Prostate gland (tissue), 2 donors: ENCODE measurements around the gene THAP12. TPM values are rescaled to one million over a fixed set of nuclear protein-coding genes. Genes with fewer than 3 reads are reported as not detected.

Source experiments
- DNase-seq: peaks from one replicate; pipeline ENCODE4 v3.0.0-alpha.2; 2019; ENCODE audit warnings: low spot score
- H3K27ac ChIP-seq, 2 donors: fragments of 200-600 bp; sonication (generic); 2 replicates each; pipeline ENCODE4 v1.5.1; 2017 to 2019
- H3K27me3 ChIP-seq: fragments of 200-600 bp; sonication (generic); replicated peaks from 2 replicates; pipeline ENCODE4 v1.5.1; 2019; ENCODE audit not compliant: insufficient read depth
- H3K36me3 ChIP-seq, 2 donors: fragments of 200-600 bp; sonication (generic); 1 replicate in 1 of 2; 2 replicates in 1 of 2; pipeline versions ENCODE4 v1.5.1 to v1.8.1; 2017 to 2019
- H3K4me1 ChIP-seq: fragments of 200-600 bp; sonication (generic); replicated peaks from 2 replicates; pipeline ENCODE4 v1.5.1; 2019
- H3K4me3 ChIP-seq, 2 donors: fragments of 200-600 bp; sonication (generic); 2 replicates each; pipeline ENCODE4 v1.5.1; 2017 to 2019
- H3K9me3 ChIP-seq: fragments of 200-600 bp; sonication (generic); 2 replicates; pipeline ENCODE4 v1.5.1; 2017
- POLR2A ChIP-seq: fragments of 450-650 bp; IDR thresholded peaks from one replicate; pipeline ENCODE4 v1.6.1; 2016; ENCODE audit warnings: antibody characterized with exemption, mild to moderate bottlenecking
- POLR2AphosphoS5 ChIP-seq: sonication (generic); formaldehyde crosslinking; IDR thresholded peaks from one replicate; pipeline ENCODE4 v1.6.1; 2017; ENCODE audit warnings: antibody characterized with exemption
- WGBS: methylation state at CpG from one replicate; pipeline ENCODE4 v1.1.5; 2018; 5-methylcytosine and 5-hydroxymethylcytosine counted together
- intact Hi-C: fragments of 100-400 bp; cut with DNase I; formaldehyde crosslinking; loops from one replicate; pipeline ENCODE4 v1.14.2; 2022
- total RNA-seq, 2 donors: library from RNA; depleted of rRNA; stranded (reverse); fragments of >200 nt; gene quantifications; one replicate each; pipeline ENCODE4 v1.1.0, GENCODE V29; 2016
- TF ChIP-seq, protein P1 (sequence below), 4 experiments: fragments of 200-600 bp in 2 of 4; fragments of 450-650 bp in 2 of 4; sonication (generic) in 2 of 4; IDR thresholded peaks; 1 replicate in 3 of 4; 2 replicates in 1 of 4; pipeline ENCODE4 v1.5.1; 2016 to 2019; ENCODE audit warnings: antibody characterized with exemption in 4 of 4, mild to moderate bottlenecking in 2 of 4, moderate library complexity in 2 of 4

Gene THAP12
- total RNA-seq, 2 donors from 2014 or later, result 26.6 to 31.9 TPM

DNA sequence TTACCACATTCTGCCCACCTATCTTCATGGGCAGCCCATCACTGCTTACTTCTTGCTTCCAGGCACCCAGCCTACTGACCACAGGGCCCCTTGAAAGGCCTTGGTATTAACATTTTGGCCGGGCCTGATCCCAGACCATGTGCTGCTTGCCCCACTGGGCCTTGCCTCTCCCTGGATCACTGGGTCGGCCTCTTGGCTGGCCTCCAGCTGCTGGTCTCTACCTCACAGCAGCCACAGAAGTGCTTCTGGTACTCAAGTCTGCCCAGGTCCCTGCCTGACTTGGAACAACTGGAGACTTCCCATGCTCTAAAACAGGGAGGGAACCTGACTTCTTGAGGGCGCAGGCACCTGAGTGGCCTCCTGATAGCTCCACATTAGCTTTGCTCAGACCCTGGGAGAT is 63.6 kb downstream of the THAP12 start:
- no peak overlapping the region for H3K27ac ChIP-seq
- H3K4me1 ChIP-seq, result no peaks in the 10 kb centered on the region
- no peaks in the 10 kb centered on the region for H3K9me3 ChIP-seq
- TF ChIP-seq, protein P1, sequence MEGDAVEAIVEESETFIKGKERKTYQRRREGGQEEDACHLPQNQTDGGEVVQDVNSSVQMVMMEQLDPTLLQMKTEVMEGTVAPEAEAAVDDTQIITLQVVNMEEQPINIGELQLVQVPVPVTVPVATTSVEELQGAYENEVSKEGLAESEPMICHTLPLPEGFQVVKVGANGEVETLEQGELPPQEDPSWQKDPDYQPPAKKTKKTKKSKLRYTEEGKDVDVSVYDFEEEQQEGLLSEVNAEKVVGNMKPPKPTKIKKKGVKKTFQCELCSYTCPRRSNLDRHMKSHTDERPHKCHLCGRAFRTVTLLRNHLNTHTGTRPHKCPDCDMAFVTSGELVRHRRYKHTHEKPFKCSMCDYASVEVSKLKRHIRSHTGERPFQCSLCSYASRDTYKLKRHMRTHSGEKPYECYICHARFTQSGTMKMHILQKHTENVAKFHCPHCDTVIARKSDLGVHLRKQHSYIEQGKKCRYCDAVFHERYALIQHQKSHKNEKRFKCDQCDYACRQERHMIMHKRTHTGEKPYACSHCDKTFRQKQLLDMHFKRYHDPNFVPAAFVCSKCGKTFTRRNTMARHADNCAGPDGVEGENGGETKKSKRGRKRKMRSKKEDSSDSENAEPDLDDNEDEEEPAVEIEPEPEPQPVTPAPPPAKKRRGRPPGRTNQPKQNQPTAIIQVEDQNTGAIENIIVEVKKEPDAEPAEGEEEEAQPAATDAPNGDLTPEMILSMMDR (IDR thresholded peaks at IDR 0.05), result no peak
- no peak for TF ChIP-seq POLR2A
- TF ChIP-seq POLR2AphosphoS5, result no peak
- no peaks in the 10 kb centered on the region for H3K27me3 ChIP-seq
- no peaks in the 10 kb centered on the region for H3K36me3 ChIP-seq
- no peak for DNase-seq
- intact Hi-C loops, result loop anchor here (5.0 to 10.0 kb wide), 3 partner anchors 155 to 522 kb away; no protein-coding TSS in a partner anchor
- no peak overlapping the region for H3K4me3 ChIP-seq
- 88% methylated on average over 3 of the region's 3 CpGs for WGBS

- intact Hi-C loops, result loop anchor here (5.0 to 10.0 kb wide), 3 partner anchors 154 to 522 kb away; no protein-coding TSS in a partner anchor
- 90% methylated on average over 3 of the region's 3 CpGs for WGBS
- DNase-seq, result no peak
Measured at GRCh38 chr11:76316726-76317125, 64.2 kb downstream of the THAP12 start.

DNA sequence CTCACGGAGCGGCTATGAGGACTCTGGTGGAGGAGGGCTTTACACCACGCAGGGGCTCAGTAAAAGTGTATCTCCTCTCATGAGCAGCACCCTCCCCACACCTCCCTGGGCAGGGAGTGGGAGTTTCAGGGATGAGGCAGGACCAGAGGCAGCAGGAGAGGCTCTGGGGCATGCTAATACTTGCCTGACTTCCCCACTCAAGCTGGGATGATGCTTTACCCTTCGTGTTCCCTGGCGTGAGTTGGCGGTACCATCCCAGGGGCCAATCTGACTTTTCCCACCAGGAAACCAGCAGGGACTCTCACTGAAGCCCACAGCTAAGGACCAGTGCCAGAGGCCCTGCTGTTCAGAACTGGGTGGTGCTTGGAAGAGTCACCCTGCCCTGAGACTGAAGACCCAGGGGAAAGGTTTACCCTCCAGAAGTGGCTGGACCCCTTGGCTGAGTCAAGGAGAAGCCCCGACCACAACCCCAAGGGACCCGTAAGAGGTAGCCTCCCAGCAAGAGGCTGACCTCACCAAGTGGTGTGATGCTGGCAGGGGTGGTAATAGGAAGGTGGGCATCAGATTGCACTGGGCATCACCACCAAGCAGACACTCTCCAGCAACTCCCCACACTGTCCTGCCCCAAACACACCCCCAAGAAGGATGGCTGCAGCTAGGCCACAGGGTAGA is 65.6 kb downstream of the THAP12 start:
- TF ChIP-seq, protein P1 (IDR thresholded peaks at IDR 0.05), result no peak
- TF ChIP-seq POLR2A, result no peak
- Histone ChIP-seq H3K36me3 (no peaks in the 10 kb centered on the region), H3K27ac (no peak overlapping the region), H3K4me1 (no peaks in the 10 kb centered on the region), H3K27me3 (no peaks in the 10 kb centered on the region), H3K9me3 (no peaks in the 10 kb centered on the region), H3K4me3 (no peak overlapping the region)
- DNase-seq, result no peak
- WGBS, result 71% methylated on average over 7 of the region's 8 CpGs
- intact Hi-C loops, result loop anchor here (5.0 to 10.0 kb wide), 3 partner anchors 153 to 521 kb away; no protein-coding TSS in a partner anchor

More at GRCh38 chr11:76316726-76317125, 64.2 kb downstream of the THAP12 start:
- no peaks in the 10 kb centered on the region for H3K4me1 ChIP-seq
- no peak overlapping the region for H3K27ac ChIP-seq
- no peak overlapping the region for H3K4me3 ChIP-seq
- H3K27me3 ChIP-seq, result no peaks in the 10 kb centered on the region
- TF ChIP-seq POLR2AphosphoS5 (no peak), POLR2A (no peak)
- TF ChIP-seq, protein P1 (IDR thresholded peaks at IDR 0.05), result no peak
- H3K36me3 ChIP-seq, result no peaks in the 10 kb centered on the region
- H3K9me3 ChIP-seq, result no peaks in the 10 kb centered on the region

- no peak for DNase-seq
- TF ChIP-seq, protein P1 (IDR thresholded peaks at IDR 0.05), result no peak
- no peak for TF ChIP-seq POLR2AphosphoS5
- TF ChIP-seq POLR2A, result no peak
- Histone ChIP-seq H3K4me1 (no peaks in the 10 kb centered on the region), H3K27ac (no peak overlapping the region), H3K27me3 (no peaks in the 10 kb centered on the region), H3K36me3 (no peaks in the 10 kb centered on the region), H3K9me3 (no peaks in the 10 kb centered on the region), H3K4me3 (no peak overlapping the region)
- intact Hi-C loops, result loop anchor here (5.0 to 10.0 kb wide), 3 partner anchors 152 to 520 kb away; no protein-coding TSS in a partner anchor
- 91% methylated on average over 4 of the region's 4 CpGs for WGBS
Measured at GRCh38 chr11:76314741-76315090, 66.2 kb downstream of the THAP12 start.
